K562 (cell line): ENCODE measurements around the gene ARHGAP26. TPM values are rescaled to one million over a fixed set of nuclear protein-coding genes. Genes with fewer than 3 reads are reported as not detected.

ENCODE experiments used
- ATAC-seq: fragments of 200-7000 bp; cut with Tn5 transposase; 3 replicates; pipeline ENCODE4 v1.9.1; 2020; ENCODE audit warnings: moderate library complexity
- BruUV-seq: library from RNA; stranded (reverse); fragments of 400-500 nt; replicated peaks from 2 replicates; lab custom pipeline; 2021; lab: Mats Ljungman, UMichigan
- CTCF ChIA-PET: fragments of 300-600 bp; formaldehyde crosslinking; extraction: SDS; loops from one replicate; lab custom pipeline; 2021; ENCODE audit warnings: low intra/inter-chr PET ratio; lab: Yijun Ruan, JAX
- POLR2A ChIA-PET: fragments of 300-600, 350-650 bp; sonication (Branson Sonifier 250); formaldehyde crosslinking; extraction: SDS; loops from one replicate; lab custom pipeline; 2021; ENCODE audit warnings: antibody characterized with exemption, inconsistent platforms; lab: Yijun Ruan, JAX
- DNase-seq, 4 experiments: peaks; one replicate each; pipeline versions ENCODE4 v3.0.0 to v3.0.0-alpha.2; 2011 to 2018; ENCODE audit warnings: low spot score in 3 of 4, mixed read lengths in 3 of 4; ENCODE audit errors: extremely low read depth in 1 of 4
- FAIRE-seq: peaks from 2 replicates; lab custom pipeline; 2011; peaks lifted over from hg19 to GRCh38; lab: Jason Lieb, UNC
- H2AFZ ChIP-seq: 2 replicates; pipeline ENCODE4 v1.6.0; 2011; ENCODE audit warnings: low read depth, low read length, control low read depth, inconsistent platforms
- H3K27ac ChIP-seq: fragments of 200-600 bp; 3 replicates; pipeline ENCODE4 v1.8.0; 2011; ENCODE audit warnings: low read depth, mild to moderate bottlenecking, control low read depth, inconsistent platforms, low read length, moderate library complexity, mixed read lengths; ENCODE audit errors: extremely low read depth
- H3K27me3 ChIP-seq, 2 experiments: fragments of 300-600 bp in 1 of 2; 2 replicates in 1 of 2; 3 replicates in 1 of 2; pipeline versions ENCODE4 v1.6.0 to v1.8.0; 2011; ENCODE audit warnings: inconsistent platforms in 2 of 2, low read length in 2 of 2, mild to moderate bottlenecking in 1 of 2, mixed read lengths in 1 of 2, moderate library complexity in 1 of 2; ENCODE audit not compliant: control insufficient read depth in 2 of 2, insufficient read depth in 2 of 2
- H3K36me3 ChIP-seq: fragments of 300-600 bp; 3 replicates; pipeline ENCODE4 v1.8.0; 2011; ENCODE audit warnings: mild to moderate bottlenecking, low read length, inconsistent platforms; ENCODE audit not compliant: control insufficient read depth, insufficient read depth
- H3K4me1 ChIP-seq, 2 experiments: fragments of 200-600 bp in 1 of 2; replicated peaks in 1 of 2; 2 replicates in 1 of 2; 3 replicates in 1 of 2; pipeline versions ENCODE4 v1.5.1 to v1.8.0; 2011; ENCODE audit warnings: inconsistent platforms in 2 of 2, low read length in 2 of 2, mild to moderate bottlenecking in 1 of 2, mixed read lengths in 1 of 2, moderate library complexity in 1 of 2; ENCODE audit not compliant: control insufficient read depth in 2 of 2, insufficient read depth in 2 of 2
- H3K4me2 ChIP-seq: 2 replicates; pipeline ENCODE4 v1.6.1; 2011; ENCODE audit warnings: low read length, control low read depth, inconsistent platforms, mixed read lengths; ENCODE audit not compliant: insufficient read depth
- H3K4me3 ChIP-seq: fragments of 200-600 bp; sonication (generic), shearing (Covaris generic); 2 replicates; pipeline ENCODE4 v1.5.1; 2016; ENCODE audit warnings: control low read depth, inconsistent platforms
- H3K79me2 ChIP-seq: fragments of 200-600 bp; 3 replicates; pipeline ENCODE4 v1.8.0; 2011; ENCODE audit warnings: low read length, inconsistent platforms; ENCODE audit not compliant: control insufficient read depth, insufficient read depth
- H3K9ac ChIP-seq, 2 experiments: 2 replicates each; pipeline versions ENCODE4 v1.6.0 to v1.6.1; 2011; ENCODE audit warnings: low read depth in 2 of 2, low read length in 2 of 2, control low read depth in 1 of 2, inconsistent platforms in 1 of 2, mild to moderate bottlenecking in 1 of 2, mixed read lengths in 1 of 2; ENCODE audit not compliant: insufficient read depth in 1 of 2
- H3K9me1 ChIP-seq: one replicate; pipeline ENCODE4 v1.6.0; 2011; ENCODE audit warnings: inconsistent platforms, mild to moderate bottlenecking, low read length, moderate library complexity; ENCODE audit not compliant: control insufficient read depth, insufficient read depth
- H3K9me3 ChIP-seq: replicated peaks from 2 replicates; pipeline ENCODE4 v1.5.1; 2011; ENCODE audit warnings: low read depth, low read length, inconsistent platforms; ENCODE audit not compliant: control insufficient read depth, insufficient read depth
- H4K20me1 ChIP-seq: replicated peaks from 2 replicates; pipeline ENCODE4 v1.6.1; 2011; ENCODE audit warnings: low read length, inconsistent platforms, mixed read lengths; ENCODE audit not compliant: control insufficient read depth, insufficient read depth
- HDAC6 ChIP-seq: IDR thresholded peaks from 2 replicates; pipeline ENCODE4 v1.6.1; 2012; ENCODE audit warnings: low read depth, mild to moderate bottlenecking, control low read depth, inconsistent platforms, low read length, moderate library complexity
- KLF10 ChIP-seq: fragments of 250-450 bp; sonication (Bioruptor Pico); IDR thresholded peaks from 2 replicates; pipeline ENCODE4 v1.6.1; 2021; ENCODE audit warnings: matching md5 sums
- LEF1 ChIP-seq: fragments of 450-650 bp; IDR thresholded peaks from 2 replicates; pipeline ENCODE4 v1.6.1; 2016; ENCODE audit warnings: mild to moderate bottlenecking
- MXI1 ChIP-seq: IDR thresholded peaks from 2 replicates; pipeline ENCODE4 v1.6.1; 2011; ENCODE audit warnings: low read depth, mild to moderate bottlenecking, improper control_type of control experiment, low read length
- NFIC ChIP-seq: fragments of 450-650 bp; IDR thresholded peaks from 2 replicates; pipeline ENCODE4 v1.6.1; 2017; ENCODE audit warnings: mild to moderate bottlenecking, inconsistent platforms
- NUFIP1 ChIP-seq: fragments of 450-650 bp; IDR thresholded peaks from 2 replicates; pipeline ENCODE4 v1.6.1; 2018; ENCODE audit not compliant: partially characterized antibody
- RB1 ChIP-seq: fragments of 450-650 bp; IDR thresholded peaks from 2 replicates; pipeline ENCODE4 v1.6.1; 2017; ENCODE audit warnings: low read depth, mild to moderate bottlenecking
- SMARCA4 ChIP-seq: fragments of 450-650 bp; IDR thresholded peaks from 2 replicates; pipeline ENCODE4 v1.6.1; 2016
- ZNF197 ChIP-seq: fragments of 200-800 bp; sonication (Bioruptor generic); IDR thresholded peaks from 2 replicates; pipeline ENCODE4 v1.6.1; 2016; ENCODE audit warnings: low read depth, missing genetic modification characterization, missing compliant biosample characterization
- ZNF347 ChIP-seq: fragments of 450-650 bp; formaldehyde crosslinking; IDR thresholded peaks from 2 replicates; pipeline ENCODE4 v1.4.0; 2020; ENCODE audit warnings: low read depth, mild to moderate bottlenecking, moderate library complexity
- ZNF354B ChIP-seq: fragments of 250-450 bp; sonication (Bioruptor Pico); IDR thresholded peaks from 2 replicates; pipeline ENCODE4 v1.4.0; 2020
- ZNF707 ChIP-seq: fragments of 250-450 bp; sonication (Bioruptor Pico); conservative IDR thresholded peaks from 2 replicates; pipeline ENCODE4 v1.8.0; 2022; ENCODE audit warnings: inconsistent platforms, mild to moderate bottlenecking, moderate library complexity
- WGBS: fragments of 100-300 bp; shearing (Covaris generic); methylation state at CpG from one replicate; pipeline ENCODE4 v1.1.6; 2016; ENCODE audit warnings: low coverage, mixed read lengths; ENCODE audit not compliant: insufficient coverage; ENCODE audit errors: missing lambda C conversion rate; 5-methylcytosine and 5-hydroxymethylcytosine counted together
- in situ Hi-C: fragments of 300-500 bp; cut with MboI; formaldehyde crosslinking; loops from 4 replicates; pipeline ENCODE4 v1.15.0; 2018; ENCODE audit warnings: inconsistent platforms, mixed read lengths
- intact Hi-C: fragments of 100-400 bp; cut with micrococcal nuclease; formaldehyde crosslinking; loops from 2 replicates; pipeline ENCODE4 v1.14.2; 2022
- polyA plus RNA-seq, 8 experiments: library from polyadenylated mRNA; depleted of rRNA in 4 of 8; stranded (reverse) in 5 of 8; unstranded in 3 of 8; fragments of >200 nt; fragmentation: Nextera tagmentation in 2 of 8; fragmentation: Illumina TruSeq in 1 of 8; extraction: Ambion mirVana in 2 of 8; extraction: Trizol in 1 of 8; gene quantifications; 2 replicates each; pipeline versions ENCODE4 v1.2.1 to v1.2.3, GENCODE V29; 2011 to 2014; ENCODE audit warnings: inconsistent platforms in 1 of 8, missing spikeins in 1 of 8
- total RNA-seq, 7 experiments: library from RNA; depleted of rRNA in 6 of 7; stranded (reverse); fragments of >200 nt in 6 of 7; fragmentation: Illumina TruSeq in 2 of 7; extraction: Trizol in 2 of 7; gene quantifications; 2 replicates each; pipeline versions ENCODE4 v1.2.1 to v1.2.3, GENCODE V29; 2011 to 2021; ENCODE audit warnings: low replicate concordance in 1 of 7
- TF ChIP-seq, protein P1 (sequence below): sonication (generic); formaldehyde crosslinking; IDR thresholded peaks from 2 replicates; pipeline ENCODE4 v1.8.0; 2023; ENCODE audit warnings: mild to moderate bottlenecking, missing genetic modification reagents

The ARHGAP26 gene
- total and polyA plus RNA-seq, 9 of the 15 experiments (the other 6 are each of a cell fraction or from before 2014, with no cell fraction given), result 0.13 to 1.1 (median 0.55) TPM

DNA sequence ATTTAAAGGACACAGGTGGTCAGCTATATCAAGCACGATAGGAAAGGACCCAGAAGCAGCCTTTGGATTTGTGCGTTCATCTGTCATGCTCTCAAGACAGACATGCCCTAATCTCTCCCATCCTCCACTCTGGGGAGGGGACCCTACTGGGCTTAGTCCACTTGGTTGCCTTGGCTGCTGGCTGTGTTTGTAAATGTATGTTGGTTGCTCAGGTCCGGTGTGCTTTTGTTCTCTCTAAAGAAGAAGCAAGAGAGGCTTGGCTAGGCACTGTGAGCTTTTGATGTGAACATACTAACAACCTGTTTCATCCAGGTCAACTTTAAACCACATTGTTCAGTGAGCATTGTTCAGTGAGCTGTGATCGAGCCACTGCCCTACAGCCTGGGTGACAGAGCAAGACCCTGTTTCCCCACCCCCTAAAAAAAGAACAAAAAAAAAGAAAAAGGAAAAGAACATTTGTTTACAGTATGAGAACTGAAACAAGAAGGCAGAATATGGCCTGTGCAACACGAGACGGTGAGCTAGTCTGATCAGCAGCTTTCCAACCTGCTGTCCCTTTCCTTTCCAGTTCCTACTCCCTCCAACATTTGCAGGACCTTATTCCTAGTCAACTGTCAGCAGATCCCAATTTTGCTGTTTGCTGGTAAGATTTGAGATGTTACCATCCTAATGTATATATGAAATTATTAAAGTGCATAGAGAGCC, 228.3 kb downstream of the ARHGAP26 start:
- in situ Hi-C loops, result loop anchor here (10.0 kb wide), 1 partner anchor 836 kb away; no protein-coding TSS in a partner anchor
- ChIA-PET POLR2A (no interaction called here), CTCF (no interaction called here)
- H3K79me2 ChIP-seq, result no peaks in the 10 kb centered on the region
- no peak overlapping the region for H2AFZ ChIP-seq
- H3K9me1 ChIP-seq, result no peaks in the 10 kb centered on the region
- H3K9ac ChIP-seq, result no peak overlapping the region
- H3K4me2 ChIP-seq, result no peak overlapping the region
- no peak for ATAC-seq
- BruUV-seq, result no TSS peak
- no peaks in the 10 kb centered on the region for H3K36me3 ChIP-seq
- no peak for FAIRE-seq
- H3K4me3 ChIP-seq, result no peak overlapping the region
- no peak overlapping the region for H3K27ac ChIP-seq
- peaks cover 0 to 2% of the 10 kb centered on the region in 2 experiments; a peak in 1 of 5 replicates for H3K27me3 ChIP-seq
- no peak for DNase-seq
- intact Hi-C loops, result no loop called here
- WGBS, result 2% methylated on average over 6 of the region's 6 CpGs
- H3K9me3 ChIP-seq, result no peaks in the 10 kb centered on the region
- no peaks in the 10 kb centered on the region for H3K4me1 ChIP-seq
- no peaks in the 10 kb centered on the region for H4K20me1 ChIP-seq
- TF ChIP-seq ZNF347 (CRISPR knock-in tag) (no peak), MXI1 (no peak), NFIC (no peak), RB1 (no peak), NUFIP1 (no peak), HDAC6 (no peak), KLF10 (CRISPR knock-in tag) (no peak), ZNF707 (no peak), ZNF354B (CRISPR knock-in tag) (no peak), SMARCA4 (no peak), ZNF197 (CRISPR knock-in tag) (no peak), LEF1 (no peak)
- TF ChIP-seq, protein P1, sequence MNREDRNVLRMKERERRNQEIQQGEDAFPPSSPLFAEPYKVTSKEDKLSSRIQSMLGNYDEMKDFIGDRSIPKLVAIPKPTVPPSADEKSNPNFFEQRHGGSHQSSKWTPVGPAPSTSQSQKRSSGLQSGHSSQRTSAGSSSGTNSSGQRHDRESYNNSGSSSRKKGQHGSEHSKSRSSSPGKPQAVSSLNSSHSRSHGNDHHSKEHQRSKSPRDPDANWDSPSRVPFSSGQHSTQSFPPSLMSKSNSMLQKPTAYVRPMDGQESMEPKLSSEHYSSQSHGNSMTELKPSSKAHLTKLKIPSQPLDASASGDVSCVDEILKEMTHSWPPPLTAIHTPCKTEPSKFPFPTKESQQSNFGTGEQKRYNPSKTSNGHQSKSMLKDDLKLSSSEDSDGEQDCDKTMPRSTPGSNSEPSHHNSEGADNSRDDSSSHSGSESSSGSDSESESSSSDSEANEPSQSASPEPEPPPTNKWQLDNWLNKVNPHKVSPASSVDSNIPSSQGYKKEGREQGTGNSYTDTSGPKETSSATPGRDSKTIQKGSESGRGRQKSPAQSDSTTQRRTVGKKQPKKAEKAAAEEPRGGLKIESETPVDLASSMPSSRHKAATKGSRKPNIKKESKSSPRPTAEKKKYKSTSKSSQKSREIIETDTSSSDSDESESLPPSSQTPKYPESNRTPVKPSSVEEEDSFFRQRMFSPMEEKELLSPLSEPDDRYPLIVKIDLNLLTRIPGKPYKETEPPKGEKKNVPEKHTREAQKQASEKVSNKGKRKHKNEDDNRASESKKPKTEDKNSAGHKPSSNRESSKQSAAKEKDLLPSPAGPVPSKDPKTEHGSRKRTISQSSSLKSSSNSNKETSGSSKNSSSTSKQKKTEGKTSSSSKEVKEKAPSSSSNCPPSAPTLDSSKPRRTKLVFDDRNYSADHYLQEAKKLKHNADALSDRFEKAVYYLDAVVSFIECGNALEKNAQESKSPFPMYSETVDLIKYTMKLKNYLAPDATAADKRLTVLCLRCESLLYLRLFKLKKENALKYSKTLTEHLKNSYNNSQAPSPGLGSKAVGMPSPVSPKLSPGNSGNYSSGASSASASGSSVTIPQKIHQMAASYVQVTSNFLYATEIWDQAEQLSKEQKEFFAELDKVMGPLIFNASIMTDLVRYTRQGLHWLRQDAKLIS, result no peak
